ENCODE measurements around the gene SULT1A2.
"Not testable (repeated sequence)": the region's sequence is repeated elsewhere in the genome, so short reads cannot be mapped to it uniquely, and the experiment has no call there.

SULT1A2 gene

DNA sequence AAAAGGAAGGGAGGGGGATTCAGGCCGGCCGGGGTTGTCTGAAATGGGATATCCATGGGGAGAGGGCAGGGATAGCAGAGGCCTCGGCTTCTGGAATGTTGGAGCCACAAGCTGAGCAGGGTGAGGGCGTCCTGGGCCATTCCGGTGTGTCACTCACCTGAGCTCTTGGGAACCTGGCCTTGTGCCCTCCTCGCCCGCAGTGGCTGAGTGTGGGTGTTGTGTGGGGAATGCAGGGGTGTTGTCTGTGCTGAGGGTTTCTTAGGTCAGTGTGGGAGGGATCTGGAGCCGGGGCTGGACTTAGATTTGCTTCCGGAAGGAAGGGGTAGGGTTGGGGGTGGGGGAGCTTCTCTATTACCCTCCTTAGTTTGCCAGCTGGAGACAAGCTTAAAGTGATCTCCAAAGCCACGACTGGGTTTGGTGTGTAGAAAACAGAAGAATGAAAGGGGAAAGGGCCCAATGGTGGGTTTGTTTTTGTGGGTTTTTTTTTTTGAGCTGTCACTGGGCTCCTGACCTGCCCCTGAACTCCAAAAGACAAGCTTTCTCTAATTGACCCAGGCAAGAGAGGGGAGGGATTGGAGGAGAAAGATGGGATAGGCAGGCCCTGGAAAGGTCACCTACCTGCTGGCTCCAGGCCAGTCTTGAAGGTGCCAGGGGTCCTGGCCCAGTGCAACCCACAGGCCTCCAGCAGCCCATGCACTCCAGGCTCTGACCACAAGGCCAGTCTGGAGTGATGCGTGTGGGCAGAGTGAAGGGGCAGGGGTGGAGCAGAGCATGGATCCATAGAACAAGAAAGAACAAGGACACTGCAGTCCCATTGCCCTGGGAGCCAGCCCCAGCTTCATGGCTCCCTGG is at the start of gene SULT1A2:
TSS of gene SULT1A2 (minus strand) at position 211 of the 852 bp plus-strand sequence. CDS start 1,120 bp downstream, outside the sequence.
- DNase-seq: no peak

DNA sequence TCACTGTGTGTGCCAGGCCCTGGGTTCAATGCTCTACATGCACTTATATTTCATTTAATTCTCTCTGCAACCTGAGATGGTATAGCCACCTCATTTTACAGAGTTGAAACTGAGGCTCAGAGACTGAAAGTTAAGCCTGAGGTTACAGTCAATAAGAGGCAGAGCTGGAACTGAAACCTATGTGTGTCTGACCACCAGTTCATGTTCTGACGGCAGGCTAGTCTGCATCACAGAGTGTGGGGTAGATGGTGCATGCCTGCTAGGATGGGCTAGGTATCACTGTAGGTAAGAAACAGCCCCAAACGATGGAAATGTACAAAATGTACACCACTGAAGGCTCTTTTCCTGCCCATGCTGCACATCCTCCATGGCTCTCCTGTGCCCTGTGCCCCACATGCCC is 43.1 kb upstream of the SULT1A2 start:
- DNase-seq: not testable (repeated sequence)

DNA sequence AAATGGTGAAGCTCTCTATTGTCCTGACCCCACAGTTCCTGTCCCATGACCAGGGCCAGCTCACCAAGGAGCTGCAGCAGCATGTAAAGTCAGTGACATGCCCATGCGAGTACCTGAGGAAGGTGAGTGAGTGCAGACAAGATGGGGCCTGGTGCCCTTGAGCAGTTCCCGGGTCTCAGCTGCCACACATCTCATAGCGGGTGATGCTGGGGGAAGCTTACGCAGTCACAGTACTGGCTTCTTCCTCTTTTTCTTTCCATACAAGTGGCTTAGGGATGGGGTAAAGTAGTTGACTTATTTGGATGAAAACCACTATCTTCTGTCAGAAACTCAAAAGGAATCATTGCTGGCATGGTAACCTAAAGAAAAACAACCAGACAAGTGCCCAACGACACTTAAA is 41.5 kb upstream of the SULT1A2 start:
- not testable (repeated sequence) for DNase-seq

DNA sequence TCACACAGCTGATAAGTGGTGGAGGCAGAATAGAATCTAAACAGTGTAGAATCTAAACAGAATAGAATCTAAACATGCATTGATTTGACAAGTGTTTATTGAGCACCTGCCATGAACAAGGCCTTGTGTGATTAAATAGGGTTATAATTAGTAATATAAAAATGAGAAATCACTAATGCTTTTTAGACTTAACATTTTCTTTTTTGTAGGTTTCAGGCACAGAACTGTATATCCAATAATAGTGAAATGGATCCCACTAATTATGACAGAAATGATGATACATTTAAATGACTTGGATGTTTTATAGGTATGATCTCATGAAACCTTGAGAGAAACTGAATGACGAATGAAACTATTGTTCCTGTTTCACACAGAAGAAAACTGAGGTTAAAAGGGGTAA is 40.9 kb upstream of the SULT1A2 start, which contains the start of gene NPIPB8:
TSS of gene NPIPB8 (plus strand) at position 301 of the 400 bp plus-strand sequence. CDS start 296 bp downstream, outside the sequence.
- DNase-seq: not testable (repeated sequence)

- DNase-seq: peak; percentile 74
Measured at GRCh38 chr16:28636093-28636823, 39.4 kb upstream of the SULT1A2 start.

DNA sequence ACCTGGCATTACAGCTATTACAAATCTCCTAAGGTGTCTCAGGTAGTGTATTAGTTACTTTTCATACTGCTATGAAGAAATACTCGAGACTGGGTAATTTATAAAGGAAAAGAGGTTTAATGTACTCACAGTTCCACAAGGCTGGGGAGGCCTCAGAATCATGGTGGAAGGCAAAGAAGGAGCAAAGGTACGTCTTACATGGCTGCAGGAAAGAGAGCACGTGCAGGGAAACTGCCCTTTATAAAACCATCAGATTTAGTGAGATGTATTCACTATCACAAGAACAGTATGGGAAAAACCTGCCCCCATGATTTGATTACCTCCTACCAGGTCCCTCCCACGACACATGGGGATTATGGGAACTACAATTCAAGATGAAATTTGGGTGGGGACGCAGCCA is 34.1 kb upstream of the SULT1A2 start:
- DNase-seq: not testable (repeated sequence)

DNA sequence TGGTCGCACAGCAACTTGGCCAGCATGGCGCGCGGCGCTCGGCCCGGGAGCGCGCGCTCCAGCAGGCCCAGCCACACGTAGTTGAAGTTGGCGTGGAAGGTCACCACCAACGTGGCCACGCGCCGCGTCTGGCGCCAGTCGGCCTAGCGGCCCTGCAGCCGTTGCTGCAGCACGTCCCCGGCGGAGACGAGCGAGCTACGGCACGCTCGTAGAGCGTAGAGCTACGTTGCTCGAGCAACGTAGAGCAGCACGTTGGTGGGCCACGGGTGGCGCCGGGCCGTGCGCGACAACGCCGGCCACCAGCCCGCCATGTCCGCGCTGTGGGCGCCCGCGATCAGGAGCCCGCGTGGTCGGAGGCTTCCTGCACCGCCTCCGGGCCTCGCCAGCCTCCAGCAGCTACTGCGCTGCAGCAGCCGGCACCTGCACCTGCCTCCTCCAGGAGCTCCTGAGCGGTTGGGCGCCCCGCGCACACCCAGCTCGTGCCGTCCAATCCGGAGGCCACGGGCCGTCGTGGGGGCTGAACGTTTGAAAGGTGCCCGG is 26.4 kb upstream of the SULT1A2 start:
- DNase-seq: no peak

DNA sequence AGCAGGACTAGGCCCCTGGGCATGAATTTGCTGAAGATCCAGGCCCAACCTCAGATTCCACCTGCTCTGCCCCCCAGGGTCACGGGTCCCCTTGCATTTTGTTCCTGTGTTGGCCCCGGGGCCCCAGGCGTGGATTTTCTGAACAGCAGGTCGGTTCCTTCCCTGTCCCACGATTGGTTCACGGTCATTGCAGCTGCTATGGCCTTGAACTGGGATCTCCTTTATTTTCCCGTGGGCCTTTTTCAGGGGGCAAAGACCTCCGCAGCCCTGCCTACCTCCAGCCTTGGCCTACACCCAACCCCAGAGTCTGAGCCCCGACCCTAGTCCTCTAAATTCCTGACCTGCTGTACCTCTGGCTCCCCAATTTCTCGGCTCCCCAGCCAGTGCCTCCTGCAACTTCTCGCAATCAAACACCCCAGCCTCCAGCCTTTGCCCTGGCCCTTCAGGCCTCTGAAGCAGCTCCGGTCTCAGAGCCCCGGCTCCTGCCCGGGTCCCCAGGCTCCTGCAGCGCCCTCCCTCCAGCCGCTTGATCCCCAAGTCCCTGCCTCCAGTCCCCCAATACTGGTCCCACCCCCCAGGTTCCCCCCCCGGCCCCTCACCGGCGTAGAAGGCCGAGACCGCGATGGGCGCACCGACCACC is 25.8 kb upstream of the SULT1A2 start:
- DNase-seq: not testable (repeated sequence)

DNA sequence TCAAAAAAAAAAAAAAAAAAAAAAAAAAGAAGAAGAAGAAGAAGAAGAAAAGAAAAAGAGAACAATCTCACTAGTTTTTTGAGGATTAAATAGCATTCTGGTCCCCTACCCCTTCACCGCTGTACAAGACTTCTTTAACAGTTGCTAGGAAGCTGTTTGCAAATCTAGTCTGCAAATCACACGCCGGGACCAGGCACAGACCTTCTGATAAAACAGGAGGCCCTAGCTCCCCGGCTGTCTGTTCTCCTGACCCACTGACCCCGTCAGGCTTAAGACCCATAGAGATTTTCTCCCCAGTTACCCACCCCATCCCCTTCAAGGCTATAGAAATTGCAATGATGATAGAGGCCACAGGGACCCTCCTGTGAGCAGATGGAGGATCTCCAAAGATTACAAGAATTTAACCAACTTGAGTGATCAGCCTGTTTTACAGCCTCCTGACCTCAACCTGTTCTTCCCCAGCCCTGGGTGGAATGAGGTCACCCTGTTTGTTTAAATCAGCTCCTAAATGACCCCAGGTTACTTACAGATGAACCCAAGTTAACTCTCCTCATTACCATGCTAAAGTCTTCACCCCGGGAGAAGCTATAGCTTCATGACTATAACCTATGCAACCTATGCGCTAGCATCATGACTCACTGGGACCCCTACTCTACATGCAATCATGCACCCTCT is 24.8 kb upstream of the SULT1A2 start:
- no peak for DNase-seq

- not testable (repeated sequence) for DNase-seq
Measured at GRCh38 chr16:28620316-28620715, 23.5 kb upstream of the SULT1A2 start.

- no peak for DNase-seq
Measured at GRCh38 chr16:28617874-28618273, 21.0 kb upstream of the SULT1A2 start.

GRCh38 chr16:28616636-28617035 is 19.8 kb upstream of the SULT1A2 start:
- no peak for DNase-seq

DNA sequence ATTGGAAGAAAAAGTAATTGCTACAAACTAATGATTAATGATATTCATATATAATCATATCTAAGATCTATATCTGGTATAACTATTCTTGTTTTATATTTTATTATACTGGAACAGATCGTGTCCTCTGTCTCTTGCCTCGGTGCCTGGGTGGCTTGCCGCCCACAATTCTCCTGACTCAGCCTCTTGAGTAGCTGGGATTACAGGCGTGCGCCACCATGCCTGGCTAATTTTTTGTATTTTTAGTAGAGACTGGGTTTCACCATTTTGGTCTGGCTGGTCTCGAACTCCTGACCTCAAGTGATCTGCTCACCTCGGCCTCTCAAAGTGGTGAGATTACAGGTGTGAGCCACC is 19.4 kb upstream of the SULT1A2 start:
- DNase-seq: not testable (repeated sequence)

GRCh38 chr16:28615486-28616223 is 18.8 kb upstream of the SULT1A2 start:
- peak; percentile 12 for DNase-seq

DNA sequence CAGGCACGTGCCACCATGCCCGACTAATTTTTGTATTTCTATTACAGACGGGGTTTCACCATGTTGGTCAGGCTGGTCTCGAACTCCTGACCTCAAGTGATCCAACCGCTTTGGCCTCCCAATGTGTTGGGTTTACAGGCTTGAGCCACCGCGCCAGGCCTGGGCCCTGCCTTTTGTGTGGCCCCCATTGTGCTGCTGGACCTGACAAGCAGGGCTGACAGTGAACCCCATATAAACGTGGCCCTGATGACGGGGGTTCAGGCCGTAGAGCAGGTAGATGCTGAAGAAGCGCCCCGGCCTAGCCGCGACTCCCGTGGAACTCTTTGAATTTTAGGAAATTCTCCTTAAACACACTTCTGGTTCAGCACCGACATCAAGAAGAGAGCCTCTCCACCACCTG is 17.7 kb upstream of the SULT1A2 start:
- not testable (repeated sequence) for DNase-seq

- not testable (repeated sequence) for DNase-seq
Measured at GRCh38 chr16:28613912-28614311, 17.1 kb upstream of the SULT1A2 start.

DNA sequence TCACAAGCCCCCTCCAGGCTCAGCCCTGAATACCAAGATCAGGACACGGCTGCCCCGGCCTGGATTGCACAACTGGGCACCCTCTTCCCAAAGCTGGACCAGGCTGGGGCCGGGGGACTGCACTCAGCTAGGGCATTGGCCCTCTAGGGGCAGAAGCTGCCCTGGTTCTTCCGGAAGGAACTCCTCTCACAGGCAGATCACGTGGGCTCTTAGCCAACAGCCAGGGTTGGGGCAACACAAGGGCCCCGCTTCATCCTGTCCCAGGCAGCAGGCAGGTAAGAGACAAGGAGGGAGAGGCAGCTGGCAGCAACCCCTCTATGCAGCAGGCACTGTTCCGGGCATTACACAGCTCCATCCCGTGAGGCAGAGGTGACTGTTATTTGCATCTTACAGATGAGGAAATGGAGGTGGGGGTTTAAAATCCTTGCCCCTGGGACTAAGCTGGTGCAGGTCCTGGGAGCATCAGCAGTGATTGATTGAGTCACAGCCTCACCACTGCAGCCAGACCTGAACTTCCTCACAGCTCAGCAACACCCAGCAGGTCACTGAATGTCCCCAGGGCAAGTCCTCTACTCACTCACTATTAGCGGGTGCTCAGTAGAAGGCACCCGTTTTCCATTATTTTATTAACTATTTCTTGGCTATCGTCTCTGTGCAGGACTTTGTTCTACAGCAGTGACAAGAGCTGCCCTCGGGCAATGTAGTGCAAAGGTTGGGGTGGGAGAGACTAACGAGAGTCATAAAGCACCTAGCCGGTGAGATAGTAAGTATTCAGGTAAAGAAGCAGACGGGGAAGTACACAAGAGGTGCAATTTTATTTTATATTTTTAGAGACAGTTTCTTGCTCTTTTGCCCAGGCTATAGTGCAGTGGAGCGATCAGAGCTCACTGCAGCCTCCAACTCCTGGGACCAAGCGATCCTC is 15.8 kb upstream of the SULT1A2 start:
- not testable (repeated sequence) for DNase-seq

- DNase-seq: no peak
Measured at GRCh38 chr16:28610595-28611191, 13.8 kb upstream of the SULT1A2 start.

GRCh38 chr16:28609631-28610594 is 13.1 kb upstream of the SULT1A2 start, which contains the start of gene SULT1A1:
Gene SULT1A1, minus strand, starts transcription at chr16:28610044. Its CDS starts 1,189 bp downstream, at chr16:28608855.
- DNase-seq: no peak

Data from HCEC 1CT (cell line).